ENCODE data around the gene CDC42.
A peak's percentile ranks its signal among the peaks of the same experiment; 100 is the strongest.

CDC42 gene

DNA sequence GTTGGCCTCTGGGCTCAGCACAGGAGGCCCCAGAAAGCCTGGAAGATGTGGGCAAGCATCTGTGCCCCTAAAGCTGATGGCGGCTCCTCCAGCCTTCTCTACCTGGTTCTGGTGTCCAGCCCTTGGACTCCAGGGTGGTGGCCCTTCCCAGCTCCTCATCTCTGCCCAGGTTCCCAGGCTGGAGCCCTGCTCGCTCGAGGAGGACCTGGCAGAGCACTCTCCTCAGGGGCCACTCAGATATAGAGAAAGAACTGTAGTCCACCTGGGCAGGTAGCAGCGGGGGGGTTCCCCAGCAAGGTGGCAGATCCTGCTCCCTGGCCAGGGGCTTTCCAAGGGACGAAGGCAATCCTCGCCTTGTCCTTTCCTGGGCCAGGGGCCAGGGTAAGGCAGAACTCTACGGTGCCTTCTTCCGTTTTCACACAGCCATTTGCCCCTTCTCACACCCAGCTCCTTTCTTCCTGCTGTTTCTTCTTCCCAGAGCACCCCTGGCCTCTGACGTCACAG is 71.4 kb downstream of the CDC42 start:
- H3K9me3 ChIP-seq (ENCODE audit: control insufficient read depth, low read length), result no peaks in the 10 kb centered on the region
- no peak overlapping the region for H3K4me3 ChIP-seq (ENCODE audit: insufficient read depth, low read depth, low read length, poor library complexity, severe bottlenecking)
- no peaks in the 10 kb centered on the region for H3K4me1 ChIP-seq (ENCODE audit: control insufficient read depth, insufficient read depth, low read length, poor library complexity, severe bottlenecking)
- no peaks in the 10 kb centered on the region for H3K27me3 ChIP-seq (replicated peaks; ENCODE audit: control insufficient read depth, insufficient read depth, low read length, poor library complexity, severe bottlenecking)
- no peak overlapping the region for H3K27ac ChIP-seq (ENCODE audit: insufficient read depth, low read length, poor library complexity, severe bottlenecking)
- no peak for DNase-seq
- H3K36me3 ChIP-seq (ENCODE audit: control insufficient read depth, insufficient read depth, low read length), result peaks cover 10% of the 10 kb centered on the region

- no peaks in the 10 kb centered on the region for H3K27me3 ChIP-seq (replicated peaks; ENCODE audit: control insufficient read depth, insufficient read depth, low read length, poor library complexity, severe bottlenecking)
- DNase-seq, result no peak
- H3K36me3 ChIP-seq (ENCODE audit: control insufficient read depth, insufficient read depth, low read length), result peaks cover 2% of the 10 kb centered on the region
- H3K4me3 ChIP-seq (ENCODE audit: insufficient read depth, low read depth, low read length, poor library complexity, severe bottlenecking), result no peak overlapping the region
- H3K9me3 ChIP-seq (ENCODE audit: control insufficient read depth, low read length), result no peaks in the 10 kb centered on the region
- no peak overlapping the region for H3K27ac ChIP-seq (ENCODE audit: insufficient read depth, low read length, poor library complexity, severe bottlenecking)
- no peaks in the 10 kb centered on the region for H3K4me1 ChIP-seq (ENCODE audit: control insufficient read depth, insufficient read depth, low read length, poor library complexity, severe bottlenecking)
These were observed 72.2 kb downstream of the CDC42 start for GRCh38 chr1:22124592-22125229.

- Histone ChIP-seq H3K27ac (ENCODE audit: insufficient read depth, low read length, poor library complexity, severe bottlenecking) (no peak overlapping the region), H3K4me1 (ENCODE audit: control insufficient read depth, insufficient read depth, low read length, poor library complexity, severe bottlenecking) (no peaks in the 10 kb centered on the region), H3K9me3 (ENCODE audit: control insufficient read depth, low read length) (no peaks in the 10 kb centered on the region), H3K4me3 (ENCODE audit: insufficient read depth, low read depth, low read length, poor library complexity, severe bottlenecking) (no peak overlapping the region), H3K36me3 (ENCODE audit: control insufficient read depth, insufficient read depth, low read length) (no peaks in the 10 kb centered on the region), H3K27me3 (replicated peaks; ENCODE audit: control insufficient read depth, insufficient read depth, low read length, poor library complexity, severe bottlenecking) (no peaks in the 10 kb centered on the region)
- DNase-seq, result no peak
These were observed 74.0 kb downstream of the CDC42 start for GRCh38 chr1:22126531-22126930.

DNA sequence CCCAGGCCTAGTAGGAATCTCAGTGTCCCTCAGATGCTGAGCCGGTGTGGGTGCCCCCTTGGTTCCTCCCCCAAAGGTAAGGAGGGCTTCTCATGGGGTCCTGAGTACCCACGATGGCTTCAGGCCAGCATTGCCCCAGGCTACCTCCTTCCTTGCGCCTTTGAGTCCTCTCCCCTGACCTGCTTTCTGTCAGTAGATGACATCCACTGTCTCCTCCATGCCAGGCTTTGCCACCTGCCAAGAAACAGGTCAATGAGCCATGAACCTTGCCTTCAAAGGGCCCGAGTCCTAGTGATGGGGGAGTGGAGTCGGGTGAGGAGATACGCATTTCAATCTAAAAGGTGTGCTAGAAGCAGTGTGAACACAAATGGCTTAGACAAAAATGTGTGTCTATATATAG is 74.7 kb downstream of the CDC42 start:
- H3K4me1 ChIP-seq (ENCODE audit: control insufficient read depth, insufficient read depth, low read length, poor library complexity, severe bottlenecking), result no peaks in the 10 kb centered on the region
- no peak overlapping the region for H3K27ac ChIP-seq (ENCODE audit: insufficient read depth, low read length, poor library complexity, severe bottlenecking)
- no peak for DNase-seq
- no peak overlapping the region for H3K4me3 ChIP-seq (ENCODE audit: insufficient read depth, low read depth, low read length, poor library complexity, severe bottlenecking)
- H3K27me3 ChIP-seq (replicated peaks; ENCODE audit: control insufficient read depth, insufficient read depth, low read length, poor library complexity, severe bottlenecking), result no peaks in the 10 kb centered on the region
- no peaks in the 10 kb centered on the region for H3K9me3 ChIP-seq (ENCODE audit: control insufficient read depth, low read length)
- no peaks in the 10 kb centered on the region for H3K36me3 ChIP-seq (ENCODE audit: control insufficient read depth, insufficient read depth, low read length)

GRCh38 chr1:22127731-22128130 is 75.2 kb downstream of the CDC42 start:
- no peaks in the 10 kb centered on the region for H3K36me3 ChIP-seq (ENCODE audit: control insufficient read depth, insufficient read depth, low read length)
- no peak overlapping the region for H3K27ac ChIP-seq (ENCODE audit: insufficient read depth, low read length, poor library complexity, severe bottlenecking)
- no peak overlapping the region for H3K4me3 ChIP-seq (ENCODE audit: insufficient read depth, low read depth, low read length, poor library complexity, severe bottlenecking)
- H3K4me1 ChIP-seq (ENCODE audit: control insufficient read depth, insufficient read depth, low read length, poor library complexity, severe bottlenecking), result no peaks in the 10 kb centered on the region
- no peak for DNase-seq
- H3K27me3 ChIP-seq (replicated peaks; ENCODE audit: control insufficient read depth, insufficient read depth, low read length, poor library complexity, severe bottlenecking), result no peaks in the 10 kb centered on the region
- no peaks in the 10 kb centered on the region for H3K9me3 ChIP-seq (ENCODE audit: control insufficient read depth, low read length)

GRCh38 chr1:22128392-22128791 is 75.9 kb downstream of the CDC42 start:
- no peaks in the 10 kb centered on the region for H3K27me3 ChIP-seq (replicated peaks; ENCODE audit: control insufficient read depth, insufficient read depth, low read length, poor library complexity, severe bottlenecking)
- no peaks in the 10 kb centered on the region for H3K4me1 ChIP-seq (ENCODE audit: control insufficient read depth, insufficient read depth, low read length, poor library complexity, severe bottlenecking)
- H3K36me3 ChIP-seq (ENCODE audit: control insufficient read depth, insufficient read depth, low read length), result no peaks in the 10 kb centered on the region
- H3K9me3 ChIP-seq (ENCODE audit: control insufficient read depth, low read length), result no peaks in the 10 kb centered on the region
- H3K27ac ChIP-seq (ENCODE audit: insufficient read depth, low read length, poor library complexity, severe bottlenecking), result no peak overlapping the region
- no peak overlapping the region for H3K4me3 ChIP-seq (ENCODE audit: insufficient read depth, low read depth, low read length, poor library complexity, severe bottlenecking)
- DNase-seq, result no peak

GRCh38 chr1:22129501-22130117 is 77.1 kb downstream of the CDC42 start:
- H3K4me3 ChIP-seq (ENCODE audit: insufficient read depth, low read depth, low read length, poor library complexity, severe bottlenecking), result no peak overlapping the region

DNA sequence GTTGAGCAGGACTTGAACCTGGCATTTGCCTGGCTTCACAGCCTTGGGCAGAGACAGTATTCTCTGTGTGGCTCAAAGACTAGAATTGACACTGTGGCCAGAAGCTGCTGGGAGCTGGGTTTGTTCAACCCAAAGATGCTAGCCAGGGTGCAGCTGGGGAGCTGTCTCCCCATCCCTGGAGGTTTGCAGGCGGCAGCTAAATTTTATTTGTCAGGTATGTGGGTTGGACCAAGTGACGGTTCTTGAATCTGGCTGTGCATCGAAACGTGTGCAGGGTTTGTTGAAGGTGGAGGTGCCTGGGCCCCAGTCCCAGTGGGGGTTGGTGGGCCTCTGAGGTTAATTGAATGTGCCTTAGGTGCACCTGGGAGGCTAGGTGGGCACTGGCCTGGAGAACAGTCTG is 78.6 kb downstream of the CDC42 start:
- Histone ChIP-seq H3K27ac (ENCODE audit: insufficient read depth, low read length, poor library complexity, severe bottlenecking) (no peak overlapping the region), H3K36me3 (ENCODE audit: control insufficient read depth, insufficient read depth, low read length) (no peaks in the 10 kb centered on the region), H3K4me1 (ENCODE audit: control insufficient read depth, insufficient read depth, low read length, poor library complexity, severe bottlenecking) (no peaks in the 10 kb centered on the region), H3K9me3 (ENCODE audit: control insufficient read depth, low read length) (no peaks in the 10 kb centered on the region), H3K4me3 (ENCODE audit: insufficient read depth, low read depth, low read length, poor library complexity, severe bottlenecking) (no peak overlapping the region), H3K27me3 (replicated peaks; ENCODE audit: control insufficient read depth, insufficient read depth, low read length, poor library complexity, severe bottlenecking) (no peaks in the 10 kb centered on the region)
- DNase-seq, result no peak

More at GRCh38 chr1:22129501-22130117, 77.1 kb downstream of the CDC42 start:
- no peak for DNase-seq
- Histone ChIP-seq H3K36me3 (ENCODE audit: control insufficient read depth, insufficient read depth, low read length) (no peaks in the 10 kb centered on the region), H3K27ac (ENCODE audit: insufficient read depth, low read length, poor library complexity, severe bottlenecking) (no peak overlapping the region), H3K9me3 (ENCODE audit: control insufficient read depth, low read length) (no peaks in the 10 kb centered on the region), H3K27me3 (replicated peaks; ENCODE audit: control insufficient read depth, insufficient read depth, low read length, poor library complexity, severe bottlenecking) (no peaks in the 10 kb centered on the region), H3K4me1 (ENCODE audit: control insufficient read depth, insufficient read depth, low read length, poor library complexity, severe bottlenecking) (no peaks in the 10 kb centered on the region)

GRCh38 chr1:22131875-22132486 is 79.5 kb downstream of the CDC42 start:
- H3K9me3 ChIP-seq (ENCODE audit: control insufficient read depth, low read length), result no peaks in the 10 kb centered on the region
- peak in 2 of 3 donors; percentile 13 to 34 for DNase-seq
- no peak overlapping the region for H3K27ac ChIP-seq (ENCODE audit: insufficient read depth, low read length, poor library complexity, severe bottlenecking)
- no peaks in the 10 kb centered on the region for H3K27me3 ChIP-seq (replicated peaks; ENCODE audit: control insufficient read depth, insufficient read depth, low read length, poor library complexity, severe bottlenecking)
- no peaks in the 10 kb centered on the region for H3K4me1 ChIP-seq (ENCODE audit: control insufficient read depth, insufficient read depth, low read length, poor library complexity, severe bottlenecking)
- no peaks in the 10 kb centered on the region for H3K36me3 ChIP-seq (ENCODE audit: control insufficient read depth, insufficient read depth, low read length)
- no peak overlapping the region for H3K4me3 ChIP-seq (ENCODE audit: insufficient read depth, low read depth, low read length, poor library complexity, severe bottlenecking)

- H3K27me3 ChIP-seq (replicated peaks; ENCODE audit: control insufficient read depth, insufficient read depth, low read length, poor library complexity, severe bottlenecking), result no peaks in the 10 kb centered on the region
- no peaks in the 10 kb centered on the region for H3K9me3 ChIP-seq (ENCODE audit: control insufficient read depth, low read length)
- H3K36me3 ChIP-seq (ENCODE audit: control insufficient read depth, insufficient read depth, low read length), result no peaks in the 10 kb centered on the region
- no peak overlapping the region for H3K4me3 ChIP-seq (ENCODE audit: insufficient read depth, low read depth, low read length, poor library complexity, severe bottlenecking)
- no peak for DNase-seq
- H3K4me1 ChIP-seq (ENCODE audit: control insufficient read depth, insufficient read depth, low read length, poor library complexity, severe bottlenecking), result no peaks in the 10 kb centered on the region
- H3K27ac ChIP-seq (ENCODE audit: insufficient read depth, low read length, poor library complexity, severe bottlenecking), result no peak overlapping the region
These were observed 80.2 kb downstream of the CDC42 start for GRCh38 chr1:22132517-22133235.
